Liver (tissue), 9 donors: Measurements from ENCODE around the gene DOCK8. TPM values are rescaled to one million over a fixed set of nuclear protein-coding genes. Genes with fewer than 3 reads are reported as not detected.

ENCODE experiments used
- DNase-seq: peaks from one replicate; pipeline ENCODE4 v3.0.0-alpha.2; 2017; ENCODE audit warnings: low spot score
- H3K27ac ChIP-seq, 2 donors: one replicate each; pipeline ENCODE4 v1.7.0; 2013; ENCODE audit warnings: inconsistent platforms in 2 of 2, low read length in 2 of 2, control low read depth in 1 of 2, low read depth in 1 of 2, mild to moderate bottlenecking in 1 of 2
- H3K27me3 ChIP-seq, 4 donors: one replicate each; pipeline versions ENCODE4 v1.6.1 to v1.7.0; 2013; ENCODE audit warnings: low read length in 3 of 4, inconsistent platforms in 1 of 4, mild to moderate bottlenecking in 1 of 4, moderate library complexity in 1 of 4; ENCODE audit not compliant: control insufficient read depth in 4 of 4, insufficient read depth in 4 of 4
- H3K36me3 ChIP-seq, 4 donors: one replicate each; pipeline versions ENCODE4 v1.6.1 to v1.7.0; 2013; ENCODE audit warnings: low read length in 3 of 4, mild to moderate bottlenecking in 3 of 4, low read depth in 1 of 4, moderate library complexity in 1 of 4; ENCODE audit not compliant: control insufficient read depth in 4 of 4, insufficient read depth in 3 of 4
- H3K4me1 ChIP-seq, 4 donors: one replicate each; pipeline versions ENCODE4 v1.6.1 to v1.7.0; 2013; ENCODE audit warnings: low read length in 3 of 4, mild to moderate bottlenecking in 3 of 4, moderate library complexity in 1 of 4; ENCODE audit not compliant: control insufficient read depth in 4 of 4, insufficient read depth in 4 of 4
- H3K4me3 ChIP-seq, 3 donors: one replicate each; pipeline versions ENCODE4 v1.6.1 to v1.7.0; 2013; ENCODE audit warnings: low read length in 3 of 3, control low read depth in 1 of 3, low read depth in 1 of 3, mild to moderate bottlenecking in 1 of 3
- H3K9ac ChIP-seq, 2 donors: one replicate each; pipeline ENCODE4 v1.7.0; 2013; ENCODE audit warnings: low read length in 2 of 2, mild to moderate bottlenecking in 2 of 2, moderate library complexity in 2 of 2, control low read depth in 1 of 2, low read depth in 1 of 2
- H3K9me3 ChIP-seq, 4 donors: one replicate each; pipeline versions ENCODE4 v1.6.1 to v1.7.0; 2013; ENCODE audit warnings: low read length in 3 of 4; ENCODE audit not compliant: control insufficient read depth in 4 of 4
- ATF3 ChIP-seq: IDR thresholded peaks from 2 replicates; pipeline ENCODE4 v1.6.1; 2016; ENCODE audit warnings: antibody characterized with exemption
- EGR1 ChIP-seq, 2 donors: IDR thresholded peaks; 2 replicates each; pipeline ENCODE4 v1.6.1; 2016 to 2018; ENCODE audit warnings: antibody characterized with exemption in 2 of 2, low read depth in 2 of 2
- FOXA1 ChIP-seq: IDR thresholded peaks from 2 replicates; pipeline ENCODE4 v1.6.1; 2016; ENCODE audit warnings: antibody characterized with exemption
- GABPA ChIP-seq, 2 donors: IDR thresholded peaks in 1 of 2; conservative IDR thresholded peaks in 1 of 2; 2 replicates each; pipeline ENCODE4 v1.6.1; 2016; ENCODE audit warnings: antibody characterized with exemption in 2 of 2, mild to moderate bottlenecking in 1 of 2, moderate library complexity in 1 of 2
- HNF4G ChIP-seq: IDR thresholded peaks from 2 replicates; pipeline ENCODE4 v1.6.1; 2016; ENCODE audit warnings: antibody characterized with exemption
- JUND ChIP-seq, 2 donors: IDR thresholded peaks; 2 replicates each; pipeline ENCODE4 v1.6.1; 2016; ENCODE audit warnings: antibody characterized with exemption in 2 of 2
- RAD21 ChIP-seq, 2 donors: IDR thresholded peaks; 2 replicates each; pipeline ENCODE4 v1.6.1; 2016; ENCODE audit warnings: antibody characterized with exemption in 2 of 2, mild to moderate bottlenecking in 2 of 2
- REST ChIP-seq: IDR thresholded peaks from 2 replicates; pipeline ENCODE4 v1.6.1; 2016; ENCODE audit warnings: antibody characterized with exemption, mild to moderate bottlenecking
- RXRA ChIP-seq, 2 donors: IDR thresholded peaks; 2 replicates each; pipeline ENCODE4 v1.6.1; 2017 to 2018; ENCODE audit warnings: antibody characterized with exemption in 2 of 2, mild to moderate bottlenecking in 1 of 2
- SP1 ChIP-seq: IDR thresholded peaks from 2 replicates; pipeline ENCODE4 v1.6.1; 2018; ENCODE audit warnings: antibody characterized with exemption, mild to moderate bottlenecking
- TAF1 ChIP-seq: conservative IDR thresholded peaks from 2 replicates; pipeline ENCODE4 v1.6.1; 2016; ENCODE audit warnings: antibody characterized with exemption, mild to moderate bottlenecking
- YY1 ChIP-seq: IDR thresholded peaks from 2 replicates; pipeline ENCODE4 v1.6.1; 2016; ENCODE audit warnings: antibody characterized with exemption, mild to moderate bottlenecking
- WGBS: extraction: QIAGEN DNeasy Blood & Tissue Kit; methylation state at CpG from one replicate; pipeline ENCODE4 v1.1.7; 2013; 5-methylcytosine and 5-hydroxymethylcytosine counted together
- polyA plus RNA-seq, 2 donors: library from polyadenylated mRNA; stranded (reverse) in 1 of 2; unstranded in 1 of 2; fragments of 200-250 nt in 1 of 2; fragments of >200 nt in 1 of 2; fragmentation: Nextera tagmentation in 1 of 2; extraction: Ambion mirVana in 1 of 2; gene quantifications; one replicate each; pipeline versions ENCODE4 v1.2.1 to v1.2.3, GENCODE V29; 2013 to 2015
- total RNA-seq, 2 donors: library from RNA; depleted of rRNA; stranded (reverse); fragments of >200 nt; gene quantifications; one replicate each; pipeline ENCODE4 v1.2.3, GENCODE V29; 2014
- TF ChIP-seq, protein P1 (sequence below): IDR thresholded peaks from 2 replicates; pipeline ENCODE4 v1.6.1; 2016; ENCODE audit warnings: antibody characterized with exemption
- TF ChIP-seq, protein P2 (sequence below): fragments of 150-350 bp; IDR thresholded peaks from 2 replicates; pipeline ENCODE4 v1.5.1; 2017; ENCODE audit warnings: improper control_type of control experiment, low read depth, low read length; ENCODE audit not compliant: missing input control
- donor health status: healthy.
- donor health status: healthy.
- donor health status: healthy.
- donor health status: healthy.
- donor health status: healthy.

The DOCK8 gene
- total and polyA plus RNA-seq, 4 donors, result 3.8 to 22.6 (median 7.4) TPM

DNA sequence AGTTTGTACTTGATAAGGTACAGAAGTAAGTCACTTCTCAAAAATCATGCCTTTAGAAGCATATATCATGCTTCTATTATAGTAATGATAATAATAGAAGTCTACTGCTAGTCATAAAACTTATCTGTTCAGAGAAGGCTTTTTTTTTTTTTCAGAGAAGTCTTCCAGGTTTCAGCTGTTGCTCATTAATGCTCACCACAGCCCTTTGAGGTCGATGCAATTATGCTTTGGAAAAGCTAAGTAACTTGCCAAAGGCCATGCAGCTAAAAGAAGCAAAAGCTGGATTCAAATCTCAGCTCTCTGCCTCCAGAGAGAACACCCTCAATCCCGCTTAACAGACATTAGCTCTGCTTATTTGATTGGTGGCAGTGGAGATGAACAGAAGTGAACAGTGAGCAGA is 150.8 kb downstream of the DOCK8 start:
- Histone ChIP-seq H3K27me3 (peaks cover 0 to 7% (median 0%) of the 10 kb centered on the region in 4 donors), H3K36me3 (peaks cover 0 to 1% (median 0%) of the 10 kb centered on the region in 4 donors), H3K4me1 (no peaks in the 10 kb centered on the region), H3K27ac (no peak overlapping the region), H3K9ac (no peak overlapping the region), H3K4me3 (no peak overlapping the region), H3K9me3 (no peaks in the 10 kb centered on the region)
- DNase-seq, result no peak
- TF ChIP-seq TAF1 (no peak), HNF4G (no peak), GABPA (IDR thresholded peaks at IDR 0.05 in 1 of 2, conservative IDR thresholded peaks at IDR 0.05 in 1 of 2) (no peak)
- WGBS, result 82% methylated on average over 2 of the region's 2 CpGs

- Histone ChIP-seq H3K9me3 (no peaks in the 10 kb centered on the region), H3K9ac (no peak overlapping the region), H3K36me3 (peaks cover 0 to 1% (median 0%) of the 10 kb centered on the region in 4 donors), H3K4me3 (no peak overlapping the region), H3K4me1 (no peaks in the 10 kb centered on the region), H3K27ac (no peak overlapping the region), H3K27me3 (peaks cover 0 to 7% (median 0%) of the 10 kb centered on the region in 4 donors)
- no peak for DNase-seq
- 92% methylated on average over 3 of the region's 3 CpGs for WGBS
- TF ChIP-seq FOXA1, result no peak
- TF ChIP-seq ATF3, result no peak
- TF ChIP-seq RAD21 (IDR thresholded peaks at IDR 0.05), result no peak
- TF ChIP-seq EGR1 (IDR thresholded peaks at IDR 0.05; ENCODE audit: low read depth in 2 of 2), result no peak
- TF ChIP-seq YY1, result no peak
- TF ChIP-seq, protein P1, sequence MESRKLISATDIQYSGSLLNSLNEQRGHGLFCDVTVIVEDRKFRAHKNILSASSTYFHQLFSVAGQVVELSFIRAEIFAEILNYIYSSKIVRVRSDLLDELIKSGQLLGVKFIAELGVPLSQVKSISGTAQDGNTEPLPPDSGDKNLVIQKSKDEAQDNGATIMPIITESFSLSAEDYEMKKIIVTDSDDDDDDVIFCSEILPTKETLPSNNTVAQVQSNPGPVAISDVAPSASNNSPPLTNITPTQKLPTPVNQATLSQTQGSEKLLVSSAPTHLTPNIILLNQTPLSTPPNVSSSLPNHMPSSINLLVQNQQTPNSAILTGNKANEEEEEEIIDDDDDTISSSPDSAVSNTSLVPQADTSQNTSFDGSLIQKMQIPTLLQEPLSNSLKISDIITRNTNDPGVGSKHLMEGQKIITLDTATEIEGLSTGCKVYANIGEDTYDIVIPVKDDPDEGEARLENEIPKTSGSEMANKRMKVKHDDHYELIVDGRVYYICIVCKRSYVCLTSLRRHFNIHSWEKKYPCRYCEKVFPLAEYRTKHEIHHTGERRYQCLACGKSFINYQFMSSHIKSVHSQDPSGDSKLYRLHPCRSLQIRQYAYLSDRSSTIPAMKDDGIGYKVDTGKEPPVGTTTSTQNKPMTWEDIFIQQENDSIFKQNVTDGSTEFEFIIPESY, result no peak
- TF ChIP-seq HNF4G, result no peak
- TF ChIP-seq, protein P2, sequence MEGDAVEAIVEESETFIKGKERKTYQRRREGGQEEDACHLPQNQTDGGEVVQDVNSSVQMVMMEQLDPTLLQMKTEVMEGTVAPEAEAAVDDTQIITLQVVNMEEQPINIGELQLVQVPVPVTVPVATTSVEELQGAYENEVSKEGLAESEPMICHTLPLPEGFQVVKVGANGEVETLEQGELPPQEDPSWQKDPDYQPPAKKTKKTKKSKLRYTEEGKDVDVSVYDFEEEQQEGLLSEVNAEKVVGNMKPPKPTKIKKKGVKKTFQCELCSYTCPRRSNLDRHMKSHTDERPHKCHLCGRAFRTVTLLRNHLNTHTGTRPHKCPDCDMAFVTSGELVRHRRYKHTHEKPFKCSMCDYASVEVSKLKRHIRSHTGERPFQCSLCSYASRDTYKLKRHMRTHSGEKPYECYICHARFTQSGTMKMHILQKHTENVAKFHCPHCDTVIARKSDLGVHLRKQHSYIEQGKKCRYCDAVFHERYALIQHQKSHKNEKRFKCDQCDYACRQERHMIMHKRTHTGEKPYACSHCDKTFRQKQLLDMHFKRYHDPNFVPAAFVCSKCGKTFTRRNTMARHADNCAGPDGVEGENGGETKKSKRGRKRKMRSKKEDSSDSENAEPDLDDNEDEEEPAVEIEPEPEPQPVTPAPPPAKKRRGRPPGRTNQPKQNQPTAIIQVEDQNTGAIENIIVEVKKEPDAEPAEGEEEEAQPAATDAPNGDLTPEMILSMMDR, result no peak
- TF ChIP-seq REST, result no peak
- TF ChIP-seq SP1, result no peak
- no peak for TF ChIP-seq GABPA (IDR thresholded peaks at IDR 0.05 in 1 of 2, conservative IDR thresholded peaks at IDR 0.05 in 1 of 2)
- no peak for TF ChIP-seq TAF1
- no peak for TF ChIP-seq JUND (IDR thresholded peaks at IDR 0.05)
- no peak for TF ChIP-seq RXRA (IDR thresholded peaks at IDR 0.05)
Measured at GRCh38 chr9:366620-367019, 152.0 kb downstream of the DOCK8 start.
